NCI-H1694 (cell line): ENCODE measurements around the gene ATP6V1F.

Experiments
- DNase-seq: peaks from one replicate; lab custom pipeline; 2025; lab: John Stamatoyannopoulos, UW

The ATP6V1F gene

GRCh38 chr7:128835790-128836641, 26.6 kb upstream of the ATP6V1F start:
- no peak for DNase-seq

GRCh38 chr7:128836729-128837348, 25.8 kb upstream of the ATP6V1F start:
- DNase-seq: no peak

GRCh38 chr7:128837521-128837921, 25.1 kb upstream of the ATP6V1F start:
- no peak for DNase-seq

GRCh38 chr7:128838109-128838779, 24.4 kb upstream of the ATP6V1F start:
- DNase-seq: no peak

GRCh38 chr7:128838981-128839731, 23.5 kb upstream of the ATP6V1F start:
- DNase-seq: no peak

- DNase-seq: no peak
These were observed 22.9 kb upstream of the ATP6V1F start for GRCh38 chr7:128839751-128840177.

- DNase-seq: no peak
These were observed 22.1 kb upstream of the ATP6V1F start for GRCh38 chr7:128840326-128841170.

GRCh38 chr7:128841171-128841690, 21.4 kb upstream of the ATP6V1F start:
- DNase-seq: no peak

- DNase-seq: no peak
These were observed 20.6 kb upstream of the ATP6V1F start for GRCh38 chr7:128841921-128842673.

- no peak for DNase-seq
These were observed 19.7 kb upstream of the ATP6V1F start for GRCh38 chr7:128842674-128843641.

- no peak for DNase-seq
These were observed 18.6 kb upstream of the ATP6V1F start for GRCh38 chr7:128843938-128844621.

- DNase-seq: no peak
These were observed 17.8 kb upstream of the ATP6V1F start for GRCh38 chr7:128844777-128845311.

- DNase-seq: no peak
These were observed 17.2 kb upstream of the ATP6V1F start for GRCh38 chr7:128845475-128845874.

GRCh38 chr7:128845987-128846386, 16.7 kb upstream of the ATP6V1F start:
- no peak for DNase-seq

- no peak for DNase-seq
These were observed 15.7 kb upstream of the ATP6V1F start for GRCh38 chr7:128846781-128847444.

- no peak for DNase-seq
These were observed 14.9 kb upstream of the ATP6V1F start for GRCh38 chr7:128847721-128848211.
